ENCODE results near the gene RASGRP4.

RASGRP4 gene

DNA sequence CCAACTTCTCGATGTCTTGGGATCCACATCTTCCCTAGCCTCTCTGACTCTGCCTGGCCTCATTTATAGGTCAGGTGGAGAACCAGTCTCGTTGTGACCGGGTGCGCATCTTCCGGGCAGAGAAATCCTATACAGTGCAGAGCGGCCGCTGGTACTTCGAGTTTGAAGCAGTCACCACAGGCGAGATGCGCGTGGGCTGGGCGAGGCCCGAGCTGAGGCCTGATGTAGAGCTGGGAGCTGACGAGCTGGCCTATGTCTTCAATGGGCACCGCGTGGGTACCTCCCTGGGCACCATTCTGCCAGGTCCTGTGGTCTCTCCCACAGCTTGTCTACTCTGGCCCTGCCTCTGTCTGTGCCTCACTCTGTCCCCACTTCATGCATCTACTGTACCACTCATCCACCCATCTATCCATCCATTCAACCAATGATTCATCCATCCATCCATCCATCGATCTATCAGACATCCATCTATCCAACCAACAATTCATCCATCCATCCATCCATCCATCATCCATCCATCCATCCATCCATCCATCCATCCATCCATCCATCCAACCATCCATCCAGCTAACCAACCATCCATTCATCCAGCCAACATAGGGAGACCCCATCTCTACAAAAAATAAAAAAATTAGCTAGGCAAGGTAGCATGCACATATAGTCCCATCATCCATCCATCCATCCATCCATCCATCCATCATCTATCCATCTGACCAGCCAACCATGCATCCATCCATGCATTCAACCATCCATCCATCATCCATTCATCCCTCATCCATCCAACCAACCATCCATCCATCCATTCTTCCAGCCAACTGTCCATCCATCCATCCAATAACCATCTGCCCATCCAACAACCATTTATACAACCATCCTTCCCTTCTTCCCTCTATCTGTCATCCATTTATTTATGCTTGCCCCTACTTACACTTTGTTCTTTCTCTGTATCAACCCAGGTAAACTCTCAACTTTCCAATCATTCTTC lies 41.8 kb upstream of the RASGRP4 start (continued):
- TF ChIP-seq SP3 (tag by site-specific recombination; IDR thresholded peaks at IDR 0.05) (no peak), ZNF626 (tag by site-specific recombination; IDR thresholded peaks at IDR 0.05) (no peak), ZNF610 (tag by site-specific recombination; IDR thresholded peaks at IDR 0.05; ENCODE audit: borderline replicate concordance) (no peak), ZNF404 (tag by site-specific recombination; IDR thresholded peaks at IDR 0.05) (no peak), ZNF248 (tag by site-specific recombination; IDR thresholded peaks at IDR 0.05) (peak; percentile 60; the same call in 1 of the 2 replicates), IKZF3 (tag by site-specific recombination; IDR thresholded peaks at IDR 0.05) (no peak), ZNF23 (tag by site-specific recombination; IDR thresholded peaks at IDR 0.05; ENCODE audit: borderline replicate concordance) (no peak), ZNF76 (tag by site-specific recombination; IDR thresholded peaks at IDR 0.05; ENCODE audit: borderline replicate concordance, low read depth) (no peak), SP2 (tag by site-specific recombination; IDR thresholded peaks at IDR 0.05) (no peak), ZNF544 (tag by site-specific recombination; IDR thresholded peaks at IDR 0.05) (0 out of 2 replicates have a peak, but pooled peaks have one; percentile 68), SALL2 (tag by site-specific recombination; IDR thresholded peaks at IDR 0.05; ENCODE audit: borderline replicate concordance) (0 out of 2 replicates have a peak, but pooled peaks have one; percentile 81), ZNF560 (tag by site-specific recombination; IDR thresholded peaks at IDR 0.05; ENCODE audit: borderline replicate concordance) (no peak), EGR2 (tag by site-specific recombination; IDR thresholded peaks at IDR 0.05; ENCODE audit: low read depth) (no peak), ZNF600 (tag by site-specific recombination; IDR thresholded peaks at IDR 0.05) (no peak), ZNF175 (tag by site-specific recombination; IDR thresholded peaks at IDR 0.05) (no peak), ZNF311 (tag by site-specific recombination; IDR thresholded peaks at IDR 0.05; ENCODE audit: borderline replicate concordance) (peak; percentile 52; the same call in 1 of the 2 replicates), ZNF341 (tag by site-specific recombination; IDR thresholded peaks at IDR 0.05; ENCODE audit: low read depth) (no peak), ZNF221 (tag by site-specific recombination; IDR thresholded peaks at IDR 0.05; ENCODE audit: borderline replicate concordance) (no peak), ZXDB (tag by site-specific recombination; IDR thresholded peaks at IDR 0.05) (no peak), ZBTB11 (tag by site-specific recombination; conservative IDR thresholded peaks at IDR 0.05; ENCODE audit: low read depth) (no peak), ZNF521 (tag by site-specific recombination; IDR thresholded peaks at IDR 0.05) (peak; percentile 93), ZFP41 (tag by site-specific recombination; IDR thresholded peaks at IDR 0.05; ENCODE audit: borderline replicate concordance) (no peak), ZNF548 (tag by site-specific recombination; IDR thresholded peaks at IDR 0.05) (no peak), HOXC10 (CRISPR knock-in tag; IDR thresholded peaks at IDR 0.05) (no peak), ZNF239 (tag by site-specific recombination; IDR thresholded peaks at IDR 0.05) (no peak), YY2 (tag by site-specific recombination; IDR thresholded peaks at IDR 0.05) (peak; percentile 27; the same call in 1 of the 2 replicates), ZNF48 (tag by site-specific recombination; IDR thresholded peaks at IDR 0.05) (no peak), ZBTB20 (tag by site-specific recombination; IDR thresholded peaks at IDR 0.05) (no peak), ZNF133 (tag by site-specific recombination; IDR thresholded peaks at IDR 0.05) (peak; percentile 27; the same call in 1 of the 2 replicates), ZNF658 (tag by site-specific recombination; IDR thresholded peaks at IDR 0.05) (no peak), ZNF530 (tag by site-specific recombination; IDR thresholded peaks at IDR 0.05; ENCODE audit: low read depth) (no peak)
- TF ChIP-seq, protein P1, sequence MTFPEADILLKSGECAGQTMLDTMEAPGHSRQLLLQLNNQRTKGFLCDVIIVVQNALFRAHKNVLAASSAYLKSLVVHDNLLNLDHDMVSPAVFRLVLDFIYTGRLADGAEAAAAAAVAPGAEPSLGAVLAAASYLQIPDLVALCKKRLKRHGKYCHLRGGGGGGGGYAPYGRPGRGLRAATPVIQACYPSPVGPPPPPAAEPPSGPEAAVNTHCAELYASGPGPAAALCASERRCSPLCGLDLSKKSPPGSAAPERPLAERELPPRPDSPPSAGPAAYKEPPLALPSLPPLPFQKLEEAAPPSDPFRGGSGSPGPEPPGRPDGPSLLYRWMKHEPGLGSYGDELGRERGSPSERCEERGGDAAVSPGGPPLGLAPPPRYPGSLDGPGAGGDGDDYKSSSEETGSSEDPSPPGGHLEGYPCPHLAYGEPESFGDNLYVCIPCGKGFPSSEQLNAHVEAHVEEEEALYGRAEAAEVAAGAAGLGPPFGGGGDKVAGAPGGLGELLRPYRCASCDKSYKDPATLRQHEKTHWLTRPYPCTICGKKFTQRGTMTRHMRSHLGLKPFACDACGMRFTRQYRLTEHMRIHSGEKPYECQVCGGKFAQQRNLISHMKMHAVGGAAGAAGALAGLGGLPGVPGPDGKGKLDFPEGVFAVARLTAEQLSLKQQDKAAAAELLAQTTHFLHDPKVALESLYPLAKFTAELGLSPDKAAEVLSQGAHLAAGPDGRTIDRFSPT (tag by site-specific recombination; IDR thresholded peaks at IDR 0.05) = no peak
- TF ChIP-seq, protein P2, sequence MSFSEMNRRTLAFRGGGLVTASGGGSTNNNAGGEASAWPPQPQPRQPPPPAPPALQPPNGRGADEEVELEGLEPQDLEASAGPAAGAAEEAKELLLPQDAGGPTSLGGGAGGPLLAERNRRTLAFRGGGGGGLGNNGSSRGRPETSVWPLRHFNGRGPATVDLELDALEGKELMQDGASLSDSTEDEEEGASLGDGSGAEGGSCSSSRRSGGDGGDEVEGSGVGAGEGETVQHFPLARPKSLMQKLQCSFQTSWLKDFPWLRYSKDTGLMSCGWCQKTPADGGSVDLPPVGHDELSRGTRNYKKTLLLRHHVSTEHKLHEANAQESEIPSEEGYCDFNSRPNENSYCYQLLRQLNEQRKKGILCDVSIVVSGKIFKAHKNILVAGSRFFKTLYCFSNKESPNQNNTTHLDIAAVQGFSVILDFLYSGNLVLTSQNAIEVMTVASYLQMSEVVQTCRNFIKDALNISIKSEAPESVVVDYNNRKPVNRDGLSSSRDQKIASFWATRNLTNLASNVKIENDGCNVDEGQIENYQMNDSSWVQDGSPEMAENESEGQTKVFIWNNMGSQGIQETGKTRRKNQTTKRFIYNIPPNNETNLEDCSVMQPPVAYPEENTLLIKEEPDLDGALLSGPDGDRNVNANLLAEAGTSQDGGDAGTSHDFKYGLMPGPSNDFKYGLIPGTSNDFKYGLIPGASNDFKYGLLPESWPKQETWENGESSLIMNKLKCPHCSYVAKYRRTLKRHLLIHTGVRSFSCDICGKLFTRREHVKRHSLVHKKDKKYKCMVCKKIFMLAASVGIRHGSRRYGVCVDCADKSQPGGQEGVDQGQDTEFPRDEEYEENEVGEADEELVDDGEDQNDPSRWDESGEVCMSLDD (tag by site-specific recombination; IDR thresholded peaks at IDR 0.05) = no peak
